Common myeloid progenitor, CD34-positive (primary cell): ENCODE measurements around the gene LYRM9.

Source experiments
- CTCF ChIA-PET: fragments of 350-600 bp; sonication (Branson Sonifier 250); formaldehyde crosslinking; loops from one replicate; lab custom pipeline; 2021; ENCODE audit warnings: antibody characterized with exemption; lab: Charles Lee
- POLR2A ChIA-PET: fragments of 350-600 bp; sonication (Branson Sonifier 250); formaldehyde crosslinking; loops from one replicate; lab custom pipeline; 2021; ENCODE audit warnings: antibody characterized with exemption; lab: Charles Lee
- DNase-seq, 3 donors: peaks; one replicate each; pipeline versions ENCODE4 v3.0.0 to v3.0.0-alpha.2; 2013
- H3K27ac ChIP-seq, 2 experiments: 1 replicate in 1 of 2; 2 replicates in 1 of 2; pipeline ENCODE4 v1.7.0; 2013; ENCODE audit warnings: inconsistent platforms in 2 of 2, low read length in 2 of 2, mild to moderate bottlenecking in 2 of 2, low read depth in 1 of 2, moderate library complexity in 1 of 2; ENCODE audit not compliant: severe bottlenecking in 2 of 2, insufficient read depth in 1 of 2, poor library complexity in 1 of 2
- H3K27me3 ChIP-seq, 5 experiments: replicated peaks in 2 of 5; 1 replicate in 3 of 5; 2 replicates in 2 of 5; pipeline versions ENCODE4 v1.6.1 to v1.7.0; 2013; ENCODE audit warnings: low read length in 4 of 5, mild to moderate bottlenecking in 2 of 5, moderate library complexity in 2 of 5, inconsistent platforms in 1 of 5; ENCODE audit not compliant: insufficient read depth in 5 of 5, control insufficient read depth in 4 of 5
- H3K36me3 ChIP-seq, 4 experiments: 1 replicate in 2 of 4; 2 replicates in 2 of 4; pipeline versions ENCODE4 v1.6.1 to v1.7.0; 2013; ENCODE audit warnings: low read length in 3 of 4, control low read depth in 1 of 4, mild to moderate bottlenecking in 1 of 4; ENCODE audit not compliant: control insufficient read depth in 4 of 4, insufficient read depth in 4 of 4
- H3K4me1 ChIP-seq, 4 experiments: 1 replicate in 3 of 4; 2 replicates in 1 of 4; pipeline versions ENCODE4 v1.6.1 to v1.7.1; 2013; ENCODE audit warnings: low read length in 3 of 4, mild to moderate bottlenecking in 3 of 4, control low read depth in 1 of 4, inconsistent platforms in 1 of 4, moderate library complexity in 1 of 4; ENCODE audit not compliant: control insufficient read depth in 4 of 4, insufficient read depth in 4 of 4; ENCODE audit errors: control extremely low read depth in 1 of 4
- H3K4me3 ChIP-seq, 7 experiments: 1 replicate in 4 of 7; 2 replicates in 3 of 7; pipeline versions ENCODE4 v1.5.1 to v1.7.0; 2013; ENCODE audit warnings: mild to moderate bottlenecking in 7 of 7, low read length in 6 of 7, moderate library complexity in 6 of 7, inconsistent platforms in 2 of 7, low read depth in 2 of 7, control low read depth in 1 of 7; ENCODE audit not compliant: insufficient read depth in 4 of 7, control insufficient read depth in 1 of 7; ENCODE audit errors: extremely low read depth in 1 of 7
- H3K9me3 ChIP-seq, 5 experiments: 1 replicate in 4 of 5; 2 replicates in 1 of 5; pipeline versions ENCODE4 v1.6.1 to v1.7.1; 2013; ENCODE audit warnings: low read length in 4 of 5, mild to moderate bottlenecking in 2 of 5, inconsistent platforms in 1 of 5, low read depth in 1 of 5, moderate library complexity in 1 of 5; ENCODE audit not compliant: control insufficient read depth in 4 of 5, insufficient read depth in 2 of 5; ENCODE audit errors: control extremely low read depth in 1 of 5
- WGBS: methylation state at CpG from one replicate; pipeline ENCODE4 v1.1.5; 2013; ENCODE audit not compliant: insufficient coverage; 5-methylcytosine and 5-hydroxymethylcytosine counted together

Gene LYRM9

DNA sequence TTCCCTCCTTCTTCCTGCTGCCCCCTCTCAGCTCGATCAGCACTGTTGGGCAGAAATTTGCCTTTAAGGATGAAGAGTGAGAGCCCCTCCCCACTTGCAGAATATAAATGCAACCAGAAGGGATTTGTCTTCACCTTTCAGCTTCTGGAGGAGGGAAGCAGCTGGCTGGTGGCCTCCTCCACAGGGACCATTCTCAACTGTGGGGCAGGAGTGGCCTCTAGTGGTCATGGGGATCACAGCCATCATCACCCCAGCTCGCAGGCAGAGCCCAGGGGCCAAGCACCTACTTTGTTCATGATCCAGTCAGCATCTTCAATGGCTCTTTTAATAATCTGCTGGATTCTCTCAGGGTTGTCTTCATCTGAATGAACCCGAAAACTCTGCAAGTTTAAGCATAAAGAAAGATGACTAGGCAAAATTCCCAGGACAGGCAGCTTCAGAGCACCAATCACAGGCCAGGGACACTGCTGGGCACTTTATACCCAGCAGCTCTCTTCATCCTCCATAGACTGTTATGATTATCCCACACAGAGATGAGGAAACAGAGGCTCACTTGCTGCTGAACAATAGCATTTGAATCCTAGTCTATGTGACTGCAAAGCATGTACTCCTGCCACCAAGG, 13.1 kb downstream of the LYRM9 start:
- WGBS = 40% methylated on average over 2 of the region's 3 CpGs
- CTCF ChIA-PET = interaction anchor here (0.9 to 14.0 kb wide), 21 partner anchors 9 to 232 kb away, joined by 3 to 223 read pairs (median 4); partner anchors contain the start of gene NOS2
- Histone ChIP-seq H3K4me3 (no peak overlapping the region), H3K9me3 (no peaks in the 10 kb centered on the region), H3K27ac (no peak overlapping the region), H3K27me3 (no peaks in the 10 kb centered on the region), H3K36me3 (peaks cover 0 to 7% (median 3%) of the 10 kb centered on the region in 4 experiments), H3K4me1 (peaks cover 0 to 7% (median 2%) of the 10 kb centered on the region in 4 experiments)
- peak; percentile 43 to 74 (median 69) for DNase-seq
- POLR2A ChIA-PET = interaction anchor here (1.1 kb wide), 1 partner anchor 75 kb away, joined by 6 read pairs; no protein-coding TSS in a partner anchor

DNA sequence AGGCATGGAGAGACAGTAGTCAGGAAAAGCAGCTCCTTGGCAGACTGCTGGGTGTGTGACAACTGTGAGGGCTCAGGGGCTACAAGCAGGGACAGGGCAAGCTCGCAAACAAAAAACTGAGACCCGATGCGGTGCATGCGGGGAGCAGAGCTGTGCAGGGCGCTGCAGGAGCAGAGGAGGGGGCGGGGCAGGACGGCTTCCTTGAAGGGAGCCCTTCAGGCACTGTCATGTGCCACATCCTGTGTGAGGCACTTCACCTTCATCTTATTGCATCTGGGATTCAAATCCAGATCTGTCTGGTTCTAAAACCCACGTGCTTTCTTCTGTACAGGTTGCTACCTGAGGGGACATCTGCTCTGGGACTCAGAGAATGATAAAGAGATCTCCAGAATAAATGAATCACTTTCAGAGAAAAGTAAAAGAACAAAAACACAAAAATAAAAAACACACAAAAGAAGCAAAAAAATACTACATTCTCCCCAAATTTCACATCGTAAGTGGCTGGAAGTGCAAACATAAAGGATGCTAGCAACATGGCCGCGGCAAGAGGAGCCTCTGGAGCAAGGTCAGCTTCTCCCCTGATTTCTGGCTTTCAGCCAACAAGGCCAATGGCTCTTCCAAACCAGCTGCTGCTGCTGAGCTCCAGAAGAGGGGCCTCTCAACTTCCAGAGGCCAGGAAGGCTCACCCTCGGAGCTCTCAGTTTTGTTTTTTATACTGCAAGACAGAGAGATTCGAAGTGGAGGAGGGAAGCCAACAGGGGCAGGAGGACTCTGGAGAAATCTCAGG, 14.2 kb downstream of the LYRM9 start:
- ChIA-PET CTCF (interaction anchor here (0.7 to 14.0 kb wide), 15 partner anchors 11 to 231 kb away, joined by 3 to 223 read pairs (median 4); partner anchors contain the start of gene NOS2), POLR2A (interaction anchor here (1.1 kb wide), 1 partner anchor 74 kb away, joined by 6 read pairs; no protein-coding TSS in a partner anchor)
- Histone ChIP-seq H3K9me3 (no peaks in the 10 kb centered on the region), H3K4me1 (peaks cover 0 to 7% (median 2%) of the 10 kb centered on the region in 4 experiments), H3K4me3 (no peak overlapping the region), H3K27ac (no peak overlapping the region), H3K27me3 (no peaks in the 10 kb centered on the region), H3K36me3 (peaks cover 0 to 8% (median 4%) of the 10 kb centered on the region in 4 experiments)
- no peak for DNase-seq
- 99% methylated on average over 12 of the region's 13 CpGs for WGBS

DNA sequence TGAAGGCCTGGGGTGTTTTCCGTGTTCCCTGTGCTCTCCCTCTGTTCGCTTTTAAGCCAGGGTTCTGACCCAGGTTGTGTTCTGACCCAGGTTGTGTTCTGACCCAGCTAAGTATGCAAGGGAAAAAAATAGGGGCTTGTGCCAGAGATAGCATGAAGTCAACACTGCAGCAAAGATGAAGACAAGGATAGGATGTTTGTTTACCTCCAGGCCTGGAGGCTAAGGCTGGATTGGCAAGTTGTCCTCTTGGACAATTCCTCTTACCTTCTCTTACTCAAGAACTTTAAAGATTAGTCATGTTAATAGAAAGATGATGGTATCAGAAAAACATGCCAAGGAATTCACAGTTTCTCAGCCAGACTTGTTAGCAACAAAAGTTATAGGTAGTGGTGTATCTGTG, 19.4 kb downstream of the LYRM9 start:
- Histone ChIP-seq H3K4me1 (no peaks in the 10 kb centered on the region), H3K9me3 (peaks cover 0 to 4% (median 2%) of the 10 kb centered on the region in 5 experiments), H3K36me3 (peaks cover 0 to 8% (median 2%) of the 10 kb centered on the region in 4 experiments), H3K27ac (no peak overlapping the region), H3K27me3 (no peaks in the 10 kb centered on the region), H3K4me3 (no peak overlapping the region)
- no peak for DNase-seq
- CTCF ChIA-PET = interaction anchor here (2.0 to 14.0 kb wide), 2 partner anchors 11 to 69 kb away, joined by 7 to 223 read pairs; partner anchors contain the start of gene NOS2
- POLR2A ChIA-PET = no interaction called here
- 83% methylated on average over 2 of the region's 2 CpGs for WGBS

DNA sequence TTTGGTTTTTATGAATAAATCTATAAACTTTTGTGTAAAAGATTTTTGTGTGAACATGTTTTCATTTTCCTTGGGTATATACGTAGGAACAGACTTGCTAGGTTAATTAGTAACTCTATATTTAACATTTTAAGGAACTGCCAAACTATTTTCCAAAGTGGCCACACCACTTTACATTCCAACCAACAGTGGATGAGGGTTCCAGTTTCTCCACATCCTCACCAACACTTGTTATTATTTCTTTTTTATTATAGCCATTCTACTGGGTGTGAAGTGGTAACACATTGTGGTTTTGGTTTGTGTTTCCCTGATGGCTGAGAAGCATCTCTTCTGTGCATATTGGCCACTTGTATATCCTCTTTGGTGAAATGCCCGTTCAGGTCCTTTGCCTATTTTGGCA, 20.0 kb downstream of the LYRM9 start:
- Histone ChIP-seq H3K9me3 (peaks cover 0 to 4% (median 2%) of the 10 kb centered on the region in 5 experiments), H3K36me3 (peaks cover 0 to 8% (median 1%) of the 10 kb centered on the region in 4 experiments), H3K27ac (no peak overlapping the region), H3K4me1 (no peaks in the 10 kb centered on the region), H3K4me3 (no peak overlapping the region), H3K27me3 (no peaks in the 10 kb centered on the region)
- POLR2A ChIA-PET = no interaction called here
- CTCF ChIA-PET = interaction anchor here (2.0 to 14.0 kb wide), 2 partner anchors 12 to 68 kb away, joined by 7 to 223 read pairs; partner anchors contain the start of gene NOS2
- WGBS = 100% methylated on average over 1 of the region's 2 CpGs
- DNase-seq = no peak

DNA sequence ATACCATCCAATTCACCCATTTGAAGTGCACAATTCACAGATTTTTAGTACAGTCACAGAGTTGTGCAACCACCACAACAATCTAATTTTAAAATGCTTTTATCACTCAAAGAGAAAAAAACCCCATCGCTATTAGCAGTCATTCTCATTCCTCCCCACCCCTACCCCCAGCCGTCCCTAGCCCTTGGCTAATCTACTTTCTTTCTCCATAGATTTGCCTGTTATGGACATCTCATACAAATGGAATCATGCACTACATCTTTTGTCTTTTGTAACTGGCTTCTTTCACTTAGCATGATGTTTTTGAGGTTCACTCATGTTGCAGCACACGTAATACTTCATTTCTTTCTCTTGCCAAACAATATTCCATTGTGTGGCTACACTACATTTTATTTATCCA, 20.4 kb downstream of the LYRM9 start:
- ChIA-PET CTCF (interaction anchor here (1.4 kb wide), 1 partner anchor 67 kb away, joined by 3 read pairs; no protein-coding TSS in a partner anchor), POLR2A (no interaction called here)
- Histone ChIP-seq H3K27ac (no peak overlapping the region), H3K27me3 (no peaks in the 10 kb centered on the region), H3K4me1 (no peaks in the 10 kb centered on the region), H3K4me3 (no peak overlapping the region), H3K36me3 (peaks cover 0 to 8% (median 1%) of the 10 kb centered on the region in 4 experiments), H3K9me3 (peaks cover 0 to 4% (median 2%) of the 10 kb centered on the region in 5 experiments)
- no peak for DNase-seq
- 92% methylated on average over 2 of the region's 3 CpGs for WGBS

DNA sequence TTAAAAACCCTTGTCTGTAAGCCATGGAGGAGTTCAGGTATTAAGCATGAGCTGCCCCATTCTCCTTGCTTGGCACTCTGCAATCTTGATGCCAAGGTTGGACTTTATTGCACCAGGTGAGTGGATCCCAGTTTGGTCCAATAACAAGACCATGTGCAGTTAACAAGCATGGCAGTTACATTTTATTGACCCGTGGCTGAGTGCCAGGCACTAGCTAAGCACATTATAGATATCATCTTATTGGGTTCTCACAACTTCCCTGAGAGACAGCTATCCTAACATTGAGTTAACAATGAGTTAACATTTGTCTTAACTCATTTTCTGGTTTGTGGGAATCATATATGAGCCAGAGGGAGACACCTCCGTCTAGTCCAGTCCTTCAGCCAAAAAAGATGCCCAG, 21.8 kb downstream of the LYRM9 start:
- Histone ChIP-seq H3K36me3 (peaks cover 0 to 3% (median 0%) of the 10 kb centered on the region in 4 experiments), H3K27ac (no peak overlapping the region), H3K4me3 (no peak overlapping the region), H3K9me3 (peaks cover 0 to 4% (median 2%) of the 10 kb centered on the region in 5 experiments), H3K4me1 (no peaks in the 10 kb centered on the region), H3K27me3 (no peaks in the 10 kb centered on the region)
- DNase-seq = no peak
- CTCF ChIA-PET = interaction anchor here (1.4 to 1.8 kb wide), 3 partner anchors 9 to 66 kb away, joined by 3 to 4 read pairs (median 3); no protein-coding TSS in a partner anchor
- POLR2A ChIA-PET = no interaction called here
- 100% methylated on average over 1 of the region's 2 CpGs for WGBS
